Fibroblast of lung (primary cell): Measurements from ENCODE around the gene ZNF804B.

Experiments
- EZH2 ChIP-seq: IDR thresholded peaks from 2 replicates; pipeline ENCODE4 v1.5.1; 2012; ENCODE audit warnings: low read length, control low read depth, mild to moderate bottlenecking; ENCODE audit errors: missing control alignments
- TF ChIP-seq, protein P1 (sequence below), 2 donors: IDR thresholded peaks in 1 of 2; conservative IDR thresholded peaks in 1 of 2; 1 replicate in 1 of 2; 2 replicates in 1 of 2; pipeline ENCODE4 v1.5.1; 2011 to 2012; ENCODE audit warnings: low read length in 2 of 2, control low read depth in 1 of 2, inconsistent platforms in 1 of 2, low read depth in 1 of 2, mild to moderate bottlenecking in 1 of 2

DNA sequence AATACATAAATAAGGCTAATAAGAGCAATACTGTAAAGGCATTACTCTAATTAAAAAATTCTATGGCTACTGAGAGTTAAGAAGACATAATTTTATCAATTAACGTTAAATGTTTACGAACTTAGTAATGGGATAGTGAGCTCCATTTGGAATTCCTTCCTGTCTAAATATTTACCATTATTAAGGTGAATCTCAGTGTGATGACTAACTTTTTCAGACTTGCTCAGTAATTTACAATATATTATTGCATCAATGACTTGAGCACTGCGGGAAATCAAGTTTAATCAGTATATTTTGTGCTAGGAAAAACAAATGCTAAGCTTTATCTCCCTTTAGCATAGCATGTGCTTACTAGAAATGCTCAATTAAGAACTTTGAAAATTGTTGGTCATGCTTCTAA, 318.5 kb downstream of the ZNF804B start:
- TF ChIP-seq, protein P1, sequence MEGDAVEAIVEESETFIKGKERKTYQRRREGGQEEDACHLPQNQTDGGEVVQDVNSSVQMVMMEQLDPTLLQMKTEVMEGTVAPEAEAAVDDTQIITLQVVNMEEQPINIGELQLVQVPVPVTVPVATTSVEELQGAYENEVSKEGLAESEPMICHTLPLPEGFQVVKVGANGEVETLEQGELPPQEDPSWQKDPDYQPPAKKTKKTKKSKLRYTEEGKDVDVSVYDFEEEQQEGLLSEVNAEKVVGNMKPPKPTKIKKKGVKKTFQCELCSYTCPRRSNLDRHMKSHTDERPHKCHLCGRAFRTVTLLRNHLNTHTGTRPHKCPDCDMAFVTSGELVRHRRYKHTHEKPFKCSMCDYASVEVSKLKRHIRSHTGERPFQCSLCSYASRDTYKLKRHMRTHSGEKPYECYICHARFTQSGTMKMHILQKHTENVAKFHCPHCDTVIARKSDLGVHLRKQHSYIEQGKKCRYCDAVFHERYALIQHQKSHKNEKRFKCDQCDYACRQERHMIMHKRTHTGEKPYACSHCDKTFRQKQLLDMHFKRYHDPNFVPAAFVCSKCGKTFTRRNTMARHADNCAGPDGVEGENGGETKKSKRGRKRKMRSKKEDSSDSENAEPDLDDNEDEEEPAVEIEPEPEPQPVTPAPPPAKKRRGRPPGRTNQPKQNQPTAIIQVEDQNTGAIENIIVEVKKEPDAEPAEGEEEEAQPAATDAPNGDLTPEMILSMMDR (conservative IDR thresholded peaks at IDR 0.05 in 1 of 2, IDR thresholded peaks at IDR 0.05 in 1 of 2; ENCODE audit: low read depth in 1 of 2, low read length in 2 of 2) = no peak
- TF ChIP-seq EZH2 = no peak
